HuH-7.5 (cell line): ENCODE results near the gene PLA2G3.
"Not testable (repeated sequence)": the region's sequence is repeated elsewhere in the genome, so short reads cannot be mapped to it uniquely, and the experiment has no call there.

Experiments
- DNase-seq: peaks from one replicate; pipeline ENCODE4 v3.0.0; 2011; ENCODE audit warnings: low spot score

PLA2G3 gene

DNA sequence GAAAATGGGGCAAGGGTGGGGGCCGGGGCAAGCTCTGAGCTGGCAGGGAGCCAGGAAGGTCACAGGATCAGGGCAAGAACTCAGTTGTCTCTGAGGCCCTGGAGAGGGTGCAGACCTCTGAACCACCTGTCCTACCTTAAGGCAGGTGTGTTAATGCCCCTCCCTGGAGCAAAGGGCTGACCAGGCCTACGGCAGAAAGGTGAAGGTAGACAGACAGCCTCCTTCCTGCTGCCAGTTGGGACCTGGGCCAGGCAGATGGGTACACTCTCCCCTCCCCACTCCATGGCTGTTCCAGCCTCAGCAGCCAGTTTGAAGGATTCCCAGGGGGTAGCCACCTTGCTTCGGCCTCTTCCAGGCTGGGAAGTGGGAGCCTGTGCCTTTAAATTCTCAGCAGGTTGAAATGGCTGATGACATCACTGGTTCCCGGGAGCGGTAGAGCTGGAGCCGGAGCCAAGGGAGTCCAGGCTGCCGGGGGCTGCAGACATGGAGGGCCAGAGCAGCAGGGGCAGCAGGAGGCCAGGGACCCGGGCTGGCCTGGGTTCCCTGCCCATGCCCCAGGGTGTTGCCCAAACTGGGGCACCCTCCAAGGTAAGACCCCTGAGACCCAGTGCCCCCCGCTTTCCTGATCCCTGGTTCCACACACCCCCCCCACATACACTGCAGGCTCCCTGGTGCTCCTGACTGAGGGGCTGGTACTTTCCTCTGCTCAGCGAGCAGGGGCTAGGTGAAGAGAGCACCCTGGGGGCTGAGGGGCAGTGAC, 17.6 kb downstream of the PLA2G3 start, which contains the start of gene INPP5J:
Gene INPP5J (plus strand): TSS at position 435 of the 760 bp plus-strand sequence. CDS start 49 bp downstream, at position 484.
- peak; percentile 92 for DNase-seq

GRCh38 chr22:31122196-31122531, 18.1 kb downstream of the PLA2G3 start:
- no peak for DNase-seq

- DNase-seq: no peak
These were observed 18.9 kb downstream of the PLA2G3 start for GRCh38 chr22:31121403-31121802.

- DNase-seq: no peak
These were observed 19.7 kb downstream of the PLA2G3 start for GRCh38 chr22:31120642-31121041.

GRCh38 chr22:31120230-31120629, 20.1 kb downstream of the PLA2G3 start:
- DNase-seq: no peak

- no peak for DNase-seq
These were observed 21.1 kb downstream of the PLA2G3 start for GRCh38 chr22:31119026-31119717.

DNA sequence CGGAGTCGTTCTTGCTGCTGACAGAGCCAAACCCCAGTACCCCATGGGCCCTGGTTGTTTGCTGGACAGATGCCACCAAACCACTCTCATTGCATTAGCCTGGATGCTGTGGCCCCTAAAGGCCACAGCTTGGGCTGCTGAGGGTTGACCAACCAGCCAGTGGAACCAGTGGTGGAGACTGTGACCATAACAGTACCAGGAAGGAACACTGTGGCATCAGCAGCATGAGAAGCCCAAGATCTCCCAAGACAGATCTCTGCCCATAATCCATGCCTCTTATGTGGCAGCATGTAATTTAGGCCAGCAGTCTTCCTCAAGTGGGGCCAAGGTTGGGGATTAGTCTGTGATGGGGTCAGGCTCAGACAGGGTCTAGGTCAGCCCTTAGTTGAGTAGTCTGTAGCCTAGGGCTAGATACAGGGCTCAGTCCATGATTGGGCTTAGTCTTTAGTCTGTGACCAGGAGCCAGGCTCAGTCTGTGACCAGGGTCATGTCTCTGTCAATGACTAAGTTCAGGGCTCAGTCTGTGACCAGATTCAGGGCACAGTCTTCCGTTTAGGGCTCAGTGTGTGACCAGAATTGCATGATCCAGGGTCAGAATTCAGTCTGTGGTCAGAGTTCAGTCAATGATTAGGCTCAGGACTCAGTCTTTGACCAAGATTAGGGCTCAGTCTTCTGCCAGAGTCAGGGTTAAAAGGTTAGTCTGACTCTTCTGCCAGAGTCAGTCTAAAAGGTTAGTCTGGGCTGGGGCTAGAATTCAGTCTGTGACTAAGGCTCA, 22.1 kb downstream of the PLA2G3 start:
- DNase-seq: no peak

- not testable (repeated sequence) for DNase-seq
These were observed 27.7 kb downstream of the PLA2G3 start for GRCh38 chr22:31112547-31113091.

DNA sequence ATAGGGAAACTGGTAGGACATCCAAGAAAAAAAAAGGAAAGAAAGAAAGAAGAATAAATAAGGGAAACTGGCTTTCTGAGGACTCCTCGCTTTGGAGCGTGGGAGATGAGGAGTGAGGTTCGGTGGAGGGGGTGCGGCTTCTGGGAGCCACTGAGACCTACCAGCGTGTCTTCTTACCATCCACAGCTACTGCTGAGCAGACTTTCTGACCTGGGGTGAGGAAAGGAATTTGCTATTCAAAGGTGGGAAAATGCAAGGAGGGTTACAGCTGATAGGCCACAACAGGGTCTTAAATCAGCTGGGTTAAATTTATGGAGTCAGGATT, 32.5 kb downstream of the PLA2G3 start:
- DNase-seq: no peak

DNA sequence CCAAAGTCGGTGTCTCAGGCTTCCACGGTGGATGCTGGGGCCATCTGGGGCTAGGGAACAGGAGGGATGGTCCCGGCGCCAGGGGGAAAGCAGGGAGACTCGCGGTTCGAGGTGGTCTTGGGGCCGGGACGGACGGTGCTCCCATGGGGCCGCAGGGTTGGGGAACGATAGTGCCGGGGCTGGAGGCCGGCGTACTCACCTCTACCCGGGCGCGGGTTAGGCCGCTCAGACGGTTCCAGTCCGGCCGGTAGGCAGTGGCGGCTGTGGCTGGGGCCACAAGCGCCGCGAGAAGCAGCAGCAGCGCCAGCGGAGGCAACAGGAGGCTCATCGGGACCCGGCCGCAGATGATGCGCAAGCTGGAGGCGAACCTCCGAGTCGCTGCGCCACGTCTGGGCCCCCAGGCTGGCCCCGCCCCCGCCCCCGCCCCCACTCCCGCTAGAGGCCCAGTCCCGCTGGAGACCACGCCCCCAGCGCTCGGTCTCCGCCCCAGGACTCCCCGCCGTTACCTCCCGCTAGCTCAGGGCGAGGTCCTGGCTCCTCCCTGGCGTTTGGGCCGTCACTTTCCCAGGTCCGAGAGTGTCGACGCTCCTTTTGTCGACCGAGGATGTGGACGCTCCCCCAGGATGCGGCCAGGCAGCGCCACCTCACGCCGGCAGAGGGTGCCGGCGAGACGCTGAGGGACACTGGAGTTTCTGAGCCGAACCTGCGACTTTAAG, 33.0 kb downstream of the PLA2G3 start, which contains the start of gene SELENOM:
Gene SELENOM (minus strand): TSS at position 391 of the 716 bp plus-strand sequence. CDS start 63 bp downstream, at position 328.
- peak; percentile 99 for DNase-seq

DNA sequence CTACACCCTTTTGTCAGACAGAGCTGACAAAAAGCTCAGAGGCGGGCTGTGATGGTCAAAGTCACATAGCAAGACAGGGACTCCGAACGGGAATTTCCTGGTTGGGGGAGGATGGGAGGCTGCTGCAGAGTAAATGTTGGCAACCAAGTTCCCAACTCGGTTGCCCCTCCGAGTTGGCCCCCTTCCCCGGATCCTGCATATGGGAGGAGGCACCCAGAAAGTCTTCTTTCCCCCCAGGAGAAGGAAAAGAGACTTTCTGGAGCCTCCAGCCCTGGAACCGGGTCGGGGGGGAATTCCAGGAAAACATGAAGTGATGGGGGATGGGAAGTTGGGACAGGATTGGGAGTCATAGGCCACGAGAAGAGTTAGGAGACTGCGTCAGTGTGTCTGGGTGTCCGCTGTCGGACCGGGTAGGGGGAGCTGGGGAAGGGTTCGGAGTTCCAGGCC, 33.6 kb downstream of the PLA2G3 start:
- no peak for DNase-seq

DNA sequence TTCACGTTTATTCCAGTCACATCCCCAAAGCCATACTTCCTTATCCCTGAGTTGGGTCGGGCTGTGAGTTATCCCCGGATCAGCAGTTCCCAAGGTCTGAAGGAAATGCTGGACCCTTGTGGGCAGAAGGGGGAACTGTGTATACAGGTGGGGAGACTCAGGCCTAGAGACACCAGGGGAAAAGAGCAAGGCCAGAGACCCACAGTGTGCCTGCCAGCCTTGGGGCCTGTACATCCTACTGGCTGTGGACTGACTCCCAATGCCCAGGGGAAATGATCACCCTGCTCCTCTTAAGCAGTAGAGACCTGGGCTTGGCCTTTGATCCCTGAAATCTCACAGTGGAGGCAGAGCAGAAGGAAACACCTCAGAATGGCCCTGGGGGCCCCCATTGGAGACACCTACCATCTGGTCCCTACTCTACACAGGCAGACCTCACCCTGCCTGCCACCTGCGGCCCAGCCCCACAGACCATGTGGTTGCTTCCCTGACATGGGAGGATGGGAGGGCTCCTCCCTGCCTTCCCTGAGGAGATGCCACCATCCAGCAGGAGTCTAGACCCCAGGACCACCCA, 34.2 kb downstream of the PLA2G3 start:
- DNase-seq: no peak

DNA sequence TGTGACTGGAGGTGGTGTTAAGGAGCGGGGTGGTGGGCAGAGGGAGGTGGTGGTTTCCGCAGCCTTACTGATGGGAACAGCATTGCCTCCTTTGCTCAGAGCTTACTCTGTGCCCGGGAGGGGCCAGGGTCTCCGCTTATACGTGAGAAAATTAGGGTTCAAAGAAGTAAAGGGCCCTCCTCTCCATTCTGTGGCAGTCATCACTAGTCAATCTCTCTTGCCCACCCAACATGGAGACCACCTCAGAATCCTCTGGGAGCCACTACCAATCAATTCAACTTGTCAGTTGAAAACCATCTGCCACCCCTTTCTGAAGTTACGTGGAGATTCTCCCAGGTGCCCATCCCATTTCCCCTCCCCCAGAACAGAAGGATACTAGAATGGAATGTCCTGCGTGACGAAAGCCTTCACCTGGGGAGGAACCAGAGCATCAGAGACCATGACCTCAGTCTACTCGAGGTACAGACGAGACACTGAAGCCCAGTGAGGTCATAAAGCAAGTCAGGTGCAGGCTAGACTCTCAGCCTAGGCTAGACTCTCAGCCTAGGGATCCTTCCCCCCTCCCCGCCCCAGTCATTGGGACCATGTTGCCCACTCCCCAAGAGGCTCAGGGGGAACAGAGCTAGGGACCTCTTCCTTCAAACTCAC, 34.9 kb downstream of the PLA2G3 start:
- no peak for DNase-seq

- DNase-seq: no peak
These were observed 35.4 kb downstream of the PLA2G3 start for GRCh38 chr22:31104869-31105268.

DNA sequence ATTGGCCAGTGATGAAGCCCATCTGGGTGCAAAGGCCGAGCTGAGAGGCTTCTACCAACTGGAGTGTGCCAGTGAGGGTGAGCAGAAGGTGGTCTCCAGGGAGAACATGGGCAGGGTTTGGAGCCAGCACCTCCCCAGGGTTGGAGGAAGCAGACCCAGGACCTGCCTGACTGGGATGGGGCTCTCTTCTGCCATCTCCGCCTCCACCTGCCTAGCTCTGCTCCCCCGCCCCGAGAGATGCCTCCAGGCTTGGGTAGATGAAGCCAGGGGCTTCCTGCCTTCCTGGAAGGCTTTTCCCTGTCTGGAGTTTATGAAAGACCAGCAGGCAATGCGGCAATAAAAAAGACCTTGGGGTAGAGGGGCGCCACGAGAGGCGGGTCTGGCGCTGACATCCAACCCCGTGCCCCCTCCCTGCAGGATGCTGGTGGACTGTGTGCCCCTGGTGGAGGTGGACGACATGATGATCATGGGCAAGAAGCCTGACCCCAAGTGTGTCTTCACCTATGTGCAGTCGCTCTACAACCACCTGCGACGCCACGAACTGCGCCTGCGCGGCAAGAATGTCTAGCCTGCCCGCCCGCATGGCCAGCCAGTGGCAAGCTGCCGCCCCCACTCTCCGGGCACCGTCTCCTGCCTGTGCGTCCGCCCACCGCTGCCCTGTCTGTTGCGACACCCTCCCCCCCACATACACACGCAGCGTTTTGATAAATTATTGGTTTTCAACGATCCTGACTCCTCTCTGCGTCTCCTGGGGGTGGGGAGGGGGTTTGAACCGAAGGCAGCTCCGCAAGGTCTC, 36.2 kb downstream of the PLA2G3 start:
- no peak for DNase-seq

- no peak for DNase-seq
These were observed 37.2 kb downstream of the PLA2G3 start for GRCh38 chr22:31103111-31103510.

DNA sequence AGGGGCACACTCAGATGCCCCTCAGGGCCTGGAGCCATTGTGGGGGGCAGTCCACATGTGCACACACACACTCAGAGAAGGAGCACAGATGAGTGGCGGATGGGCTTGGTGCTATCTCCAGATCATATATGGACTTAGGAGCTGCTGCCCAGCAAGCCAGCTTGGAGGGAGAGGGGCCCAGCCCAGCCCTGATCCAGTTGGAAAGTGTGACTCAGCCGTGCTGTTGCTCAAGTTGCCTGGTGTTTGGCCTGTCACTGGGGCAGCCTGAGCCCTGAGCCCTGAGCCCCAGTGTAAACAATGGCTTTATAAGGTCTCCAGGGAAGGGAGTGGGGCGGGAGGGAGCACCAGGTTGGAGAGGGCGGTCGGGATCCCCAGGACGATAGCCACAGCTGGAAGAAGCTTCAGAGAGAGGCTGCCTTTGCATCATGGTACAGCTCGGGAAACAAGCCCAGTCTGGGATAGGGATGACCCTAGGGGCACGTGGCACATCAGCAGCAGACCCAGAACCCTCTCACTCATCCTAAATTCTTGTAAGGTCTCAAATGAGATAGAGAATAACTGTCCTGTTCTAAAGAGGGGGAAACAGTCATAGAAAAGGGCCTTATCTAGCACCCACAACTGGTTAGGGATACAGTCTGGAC, 37.7 kb downstream of the PLA2G3 start:
- no peak for DNase-seq

DNA sequence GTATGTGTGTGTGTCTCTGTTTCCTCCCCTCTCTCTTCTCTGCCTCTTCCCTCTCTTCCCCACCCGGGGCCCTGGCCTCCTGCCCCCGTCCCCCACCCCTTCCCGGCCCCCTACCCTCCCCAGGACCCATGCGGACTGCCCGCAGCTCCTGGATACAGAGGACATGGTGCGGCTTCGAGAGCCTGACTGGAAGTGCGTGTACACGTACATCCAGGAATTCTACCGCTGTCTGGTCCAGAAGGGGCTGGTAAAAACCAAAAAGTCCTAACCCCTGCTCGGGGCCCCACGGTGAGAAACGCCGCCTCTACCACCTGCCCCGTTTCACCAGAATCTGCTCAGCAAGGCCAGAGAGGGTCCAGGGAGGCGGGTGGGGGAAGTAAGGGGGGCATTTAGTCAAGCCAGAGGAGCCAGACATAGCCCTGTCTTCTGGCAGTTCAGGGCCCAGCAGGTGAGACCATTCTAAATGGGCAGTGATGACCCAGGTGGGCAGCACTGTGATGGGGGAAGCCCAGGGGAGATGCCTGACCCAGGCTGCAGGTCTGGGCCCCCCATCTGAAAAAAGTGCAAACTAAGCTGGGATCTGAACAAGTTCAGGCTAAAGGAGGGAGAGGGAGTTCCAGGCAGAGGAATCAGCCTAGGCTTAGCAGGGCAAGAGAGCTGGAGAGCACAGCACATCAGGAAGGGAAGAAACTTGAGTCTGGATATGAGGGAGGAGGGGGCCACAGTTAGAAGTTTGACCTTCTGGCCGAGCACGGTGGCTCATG, 39.4 kb downstream of the PLA2G3 start:
- no peak for DNase-seq
